WTC11 (cell line): ENCODE data around the gene ADGRV1.
"Not testable (repeated sequence)": the region's sequence is repeated elsewhere in the genome, so short reads cannot be mapped to it uniquely, and the experiment has no call there.

Experiments
- EMX1 ChIP-seq: fragments of 250-450 bp; sonication (Bioruptor Pico); IDR thresholded peaks from 2 replicates; pipeline ENCODE4 v1.8.0; 2021; ENCODE audit warnings: mild to moderate bottlenecking
- ESRRA ChIP-seq: sonication (generic); formaldehyde crosslinking; IDR thresholded peaks from 2 replicates; pipeline ENCODE4 v1.8.1; 2022; ENCODE audit warnings: mild to moderate bottlenecking, missing genetic modification reagents, borderline replicate concordance
- FOXJ3 ChIP-seq: sonication (generic); formaldehyde crosslinking; IDR thresholded peaks from 2 replicates; pipeline ENCODE4 v1.9.0; 2021; ENCODE audit warnings: missing genetic modification reagents, mild to moderate bottlenecking, borderline replicate concordance
- SMAD3 ChIP-seq: sonication (generic); formaldehyde crosslinking; IDR thresholded peaks from 2 replicates; pipeline ENCODE4 v1.8.0; 2022; ENCODE audit warnings: missing genetic modification reagents, mild to moderate bottlenecking, borderline replicate concordance
- ZNF121 ChIP-seq: sonication (generic); formaldehyde crosslinking; IDR thresholded peaks from 2 replicates; pipeline ENCODE4 v1.8.0; 2023; ENCODE audit warnings: missing genetic modification reagents
- TF ChIP-seq, protein P1 (sequence below): sonication (generic); formaldehyde crosslinking; IDR thresholded peaks from 2 replicates; pipeline ENCODE4 v1.8.0; 2022; ENCODE audit warnings: mild to moderate bottlenecking, missing genetic modification reagents
- TF ChIP-seq, protein P2 (sequence below): fragments of 200-600 bp; IDR thresholded peaks from 2 replicates; pipeline ENCODE4 v1.8.0; 2022; ENCODE audit warnings: antibody characterized with exemption
- TF ChIP-seq, protein P3 (sequence below): sonication (generic); formaldehyde crosslinking; IDR thresholded peaks from 2 replicates; pipeline ENCODE4 v1.8.0; 2022; ENCODE audit warnings: mild to moderate bottlenecking, missing genetic modification reagents
- TF ChIP-seq, protein P4 (sequence below): sonication (generic); formaldehyde crosslinking; IDR thresholded peaks from 2 replicates; pipeline ENCODE4 v1.8.0; 2022; ENCODE audit warnings: mild to moderate bottlenecking, missing genetic modification reagents

DNA sequence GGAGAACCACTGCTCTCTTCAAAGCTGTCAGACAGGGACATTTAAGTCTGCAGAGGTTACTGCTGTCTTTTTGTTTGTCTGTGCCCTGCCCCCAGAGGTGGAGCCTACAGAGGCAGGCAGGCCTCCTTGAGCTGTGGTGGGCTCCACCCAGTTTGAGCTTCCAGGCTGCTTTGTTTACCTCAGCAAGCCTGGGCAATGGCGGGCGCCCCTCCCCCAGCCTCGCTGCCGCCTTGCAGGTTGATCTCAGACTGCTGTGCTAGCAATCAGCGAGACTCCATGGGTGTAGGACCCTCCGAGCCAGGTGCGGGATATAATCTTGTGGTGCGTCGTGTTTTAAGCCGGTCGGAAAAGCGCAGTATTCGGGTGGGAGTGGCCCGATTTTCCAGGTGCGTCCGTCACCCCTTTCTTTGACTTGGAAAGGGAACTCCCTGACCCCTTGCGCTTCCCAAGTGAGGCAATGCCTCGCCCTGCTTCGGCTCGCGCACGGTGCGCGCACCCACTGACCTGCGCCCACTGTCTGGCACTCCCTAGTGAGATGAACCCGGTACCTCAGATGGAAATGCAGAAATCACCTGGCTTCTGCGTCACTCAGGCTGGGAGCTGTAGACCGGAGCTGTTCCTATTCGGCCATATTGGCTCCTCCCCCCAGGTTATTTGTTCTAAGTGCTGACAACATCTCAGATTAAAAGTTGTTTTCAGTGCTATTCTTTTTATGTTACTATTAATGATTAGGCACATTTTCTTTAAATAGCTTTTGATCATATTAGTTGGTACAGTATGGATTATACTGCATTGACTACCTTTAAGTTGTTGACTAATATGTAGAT, 370.6 kb downstream of the ADGRV1 start:
- TF ChIP-seq, protein P1, sequence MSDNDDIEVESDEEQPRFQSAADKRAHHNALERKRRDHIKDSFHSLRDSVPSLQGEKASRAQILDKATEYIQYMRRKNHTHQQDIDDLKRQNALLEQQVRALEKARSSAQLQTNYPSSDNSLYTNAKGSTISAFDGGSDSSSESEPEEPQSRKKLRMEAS (CRISPR knock-in tag): not testable (repeated sequence)
- TF ChIP-seq, protein P2, sequence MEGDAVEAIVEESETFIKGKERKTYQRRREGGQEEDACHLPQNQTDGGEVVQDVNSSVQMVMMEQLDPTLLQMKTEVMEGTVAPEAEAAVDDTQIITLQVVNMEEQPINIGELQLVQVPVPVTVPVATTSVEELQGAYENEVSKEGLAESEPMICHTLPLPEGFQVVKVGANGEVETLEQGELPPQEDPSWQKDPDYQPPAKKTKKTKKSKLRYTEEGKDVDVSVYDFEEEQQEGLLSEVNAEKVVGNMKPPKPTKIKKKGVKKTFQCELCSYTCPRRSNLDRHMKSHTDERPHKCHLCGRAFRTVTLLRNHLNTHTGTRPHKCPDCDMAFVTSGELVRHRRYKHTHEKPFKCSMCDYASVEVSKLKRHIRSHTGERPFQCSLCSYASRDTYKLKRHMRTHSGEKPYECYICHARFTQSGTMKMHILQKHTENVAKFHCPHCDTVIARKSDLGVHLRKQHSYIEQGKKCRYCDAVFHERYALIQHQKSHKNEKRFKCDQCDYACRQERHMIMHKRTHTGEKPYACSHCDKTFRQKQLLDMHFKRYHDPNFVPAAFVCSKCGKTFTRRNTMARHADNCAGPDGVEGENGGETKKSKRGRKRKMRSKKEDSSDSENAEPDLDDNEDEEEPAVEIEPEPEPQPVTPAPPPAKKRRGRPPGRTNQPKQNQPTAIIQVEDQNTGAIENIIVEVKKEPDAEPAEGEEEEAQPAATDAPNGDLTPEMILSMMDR: not testable (repeated sequence)
- TF ChIP-seq ZNF121 (CRISPR knock-in tag); FOXJ3 (CRISPR knock-in tag); ESRRA (CRISPR knock-in tag); EMX1; SMAD3 (CRISPR knock-in tag): not testable (repeated sequence)
- TF ChIP-seq, protein P3, sequence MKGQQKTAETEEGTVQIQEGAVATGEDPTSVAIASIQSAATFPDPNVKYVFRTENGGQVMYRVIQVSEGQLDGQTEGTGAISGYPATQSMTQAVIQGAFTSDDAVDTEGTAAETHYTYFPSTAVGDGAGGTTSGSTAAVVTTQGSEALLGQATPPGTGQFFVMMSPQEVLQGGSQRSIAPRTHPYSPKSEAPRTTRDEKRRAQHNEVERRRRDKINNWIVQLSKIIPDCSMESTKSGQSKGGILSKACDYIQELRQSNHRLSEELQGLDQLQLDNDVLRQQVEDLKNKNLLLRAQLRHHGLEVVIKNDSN (CRISPR knock-in tag): not testable (repeated sequence)
- TF ChIP-seq, protein P4, sequence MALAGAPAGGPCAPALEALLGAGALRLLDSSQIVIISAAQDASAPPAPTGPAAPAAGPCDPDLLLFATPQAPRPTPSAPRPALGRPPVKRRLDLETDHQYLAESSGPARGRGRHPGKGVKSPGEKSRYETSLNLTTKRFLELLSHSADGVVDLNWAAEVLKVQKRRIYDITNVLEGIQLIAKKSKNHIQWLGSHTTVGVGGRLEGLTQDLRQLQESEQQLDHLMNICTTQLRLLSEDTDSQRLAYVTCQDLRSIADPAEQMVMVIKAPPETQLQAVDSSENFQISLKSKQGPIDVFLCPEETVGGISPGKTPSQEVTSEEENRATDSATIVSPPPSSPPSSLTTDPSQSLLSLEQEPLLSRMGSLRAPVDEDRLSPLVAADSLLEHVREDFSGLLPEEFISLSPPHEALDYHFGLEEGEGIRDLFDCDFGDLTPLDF (CRISPR knock-in tag): not testable (repeated sequence)
